ENCODE results near the gene SHISA8. TPM values are rescaled to one million over a fixed set of nuclear protein-coding genes. Genes with fewer than 3 reads are reported as not detected.
A peak's percentile ranks its signal among the peaks of the same experiment; 100 is the strongest.

The SHISA8 gene
- total RNA-seq, 1 experiment from 2014 or later: 2.4 TPM

DNA sequence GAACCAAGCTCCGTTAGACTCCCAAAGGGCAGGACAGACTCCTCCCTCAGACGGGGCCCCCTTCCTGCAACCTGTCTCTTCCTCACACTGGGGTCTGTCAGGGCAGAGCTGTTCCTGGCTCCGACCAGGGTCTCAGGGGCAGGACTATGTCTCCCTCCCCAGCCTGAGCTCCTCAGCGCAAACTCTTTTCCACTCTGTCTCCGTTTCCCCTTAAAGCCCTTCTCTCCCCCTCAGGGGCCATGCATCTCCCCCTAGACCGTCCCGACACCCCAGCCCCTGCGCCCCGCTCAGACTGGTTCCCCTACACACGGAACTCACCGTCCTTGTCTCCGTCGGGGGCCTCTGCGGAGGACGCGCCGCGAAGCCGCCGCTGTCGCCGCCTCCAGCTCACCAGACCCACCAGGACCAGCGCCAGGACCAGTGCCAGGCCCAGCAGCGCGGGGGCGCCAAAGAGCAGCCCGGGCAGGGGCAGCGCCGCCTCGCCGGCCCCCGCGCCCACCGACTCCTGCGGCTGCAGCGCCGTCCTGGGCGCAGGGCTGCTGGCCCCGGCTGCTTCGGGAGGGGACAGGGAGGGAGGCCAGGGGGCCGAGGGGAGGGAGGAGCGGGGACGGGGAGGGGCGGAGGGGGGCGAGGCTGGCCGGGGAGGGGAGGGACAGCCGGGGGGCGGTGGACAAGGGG lies 11.0 kb upstream of the SHISA8 start (continued):
- TF ChIP-seq, protein P1, sequence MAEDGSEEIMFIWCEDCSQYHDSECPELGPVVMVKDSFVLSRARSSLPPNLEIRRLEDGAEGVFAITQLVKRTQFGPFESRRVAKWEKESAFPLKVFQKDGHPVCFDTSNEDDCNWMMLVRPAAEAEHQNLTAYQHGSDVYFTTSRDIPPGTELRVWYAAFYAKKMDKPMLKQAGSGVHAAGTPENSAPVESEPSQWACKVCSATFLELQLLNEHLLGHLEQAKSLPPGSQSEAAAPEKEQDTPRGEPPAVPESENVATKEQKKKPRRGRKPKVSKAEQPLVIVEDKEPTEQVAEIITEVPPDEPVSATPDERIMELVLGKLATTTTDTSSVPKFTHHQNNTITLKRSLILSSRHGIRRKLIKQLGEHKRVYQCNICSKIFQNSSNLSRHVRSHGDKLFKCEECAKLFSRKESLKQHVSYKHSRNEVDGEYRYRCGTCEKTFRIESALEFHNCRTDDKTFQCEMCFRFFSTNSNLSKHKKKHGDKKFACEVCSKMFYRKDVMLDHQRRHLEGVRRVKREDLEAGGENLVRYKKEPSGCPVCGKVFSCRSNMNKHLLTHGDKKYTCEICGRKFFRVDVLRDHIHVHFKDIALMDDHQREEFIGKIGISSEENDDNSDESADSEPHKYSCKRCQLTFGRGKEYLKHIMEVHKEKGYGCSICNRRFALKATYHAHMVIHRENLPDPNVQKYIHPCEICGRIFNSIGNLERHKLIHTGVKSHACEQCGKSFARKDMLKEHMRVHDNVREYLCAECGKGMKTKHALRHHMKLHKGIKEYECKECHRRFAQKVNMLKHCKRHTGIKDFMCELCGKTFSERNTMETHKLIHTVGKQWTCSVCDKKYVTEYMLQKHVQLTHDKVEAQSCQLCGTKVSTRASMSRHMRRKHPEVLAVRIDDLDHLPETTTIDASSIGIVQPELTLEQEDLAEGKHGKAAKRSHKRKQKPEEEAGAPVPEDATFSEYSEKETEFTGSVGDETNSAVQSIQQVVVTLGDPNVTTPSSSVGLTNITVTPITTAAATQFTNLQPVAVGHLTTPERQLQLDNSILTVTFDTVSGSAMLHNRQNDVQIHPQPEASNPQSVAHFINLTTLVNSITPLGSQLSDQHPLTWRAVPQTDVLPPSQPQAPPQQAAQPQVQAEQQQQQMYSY (CRISPR knock-in tag; IDR thresholded peaks at IDR 0.05): no peak
- TF ChIP-seq, protein P2, sequence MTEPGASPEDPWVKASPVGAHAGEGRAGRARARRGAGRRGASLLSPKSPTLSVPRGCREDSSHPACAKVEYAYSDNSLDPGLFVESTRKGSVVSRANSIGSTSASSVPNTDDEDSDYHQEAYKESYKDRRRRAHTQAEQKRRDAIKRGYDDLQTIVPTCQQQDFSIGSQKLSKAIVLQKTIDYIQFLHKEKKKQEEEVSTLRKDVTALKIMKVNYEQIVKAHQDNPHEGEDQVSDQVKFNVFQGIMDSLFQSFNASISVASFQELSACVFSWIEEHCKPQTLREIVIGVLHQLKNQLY (CRISPR knock-in tag; IDR thresholded peaks at IDR 0.05): no peak
- no peak for TF ChIP-seq JUN (CRISPR knock-in tag; IDR thresholded peaks at IDR 0.05)
- no peak for TF ChIP-seq MYBL2 (CRISPR knock-in tag; IDR thresholded peaks at IDR 0.05)
- no peak for TF ChIP-seq GTF2I (CRISPR knock-in tag; conservative IDR thresholded peaks at IDR 0.05)
- peak; percentile 48; the same call in 1 of the 2 replicates for TF ChIP-seq ZNF416 (CRISPR knock-in tag; IDR thresholded peaks at IDR 0.05)
- no peak for TF ChIP-seq CREB1 (CRISPR knock-in tag; IDR thresholded peaks at IDR 0.05)
- no peak for TF ChIP-seq MXD4 (CRISPR knock-in tag; IDR thresholded peaks at IDR 0.05; ENCODE audit: borderline replicate concordance)
- TF ChIP-seq ZNF263 (CRISPR knock-in tag; IDR thresholded peaks at IDR 0.05; ENCODE audit: low read depth): no peak
- no peak for TF ChIP-seq IRF2 (CRISPR knock-in tag; IDR thresholded peaks at IDR 0.05; ENCODE audit: borderline replicate concordance, low read depth)

DNA sequence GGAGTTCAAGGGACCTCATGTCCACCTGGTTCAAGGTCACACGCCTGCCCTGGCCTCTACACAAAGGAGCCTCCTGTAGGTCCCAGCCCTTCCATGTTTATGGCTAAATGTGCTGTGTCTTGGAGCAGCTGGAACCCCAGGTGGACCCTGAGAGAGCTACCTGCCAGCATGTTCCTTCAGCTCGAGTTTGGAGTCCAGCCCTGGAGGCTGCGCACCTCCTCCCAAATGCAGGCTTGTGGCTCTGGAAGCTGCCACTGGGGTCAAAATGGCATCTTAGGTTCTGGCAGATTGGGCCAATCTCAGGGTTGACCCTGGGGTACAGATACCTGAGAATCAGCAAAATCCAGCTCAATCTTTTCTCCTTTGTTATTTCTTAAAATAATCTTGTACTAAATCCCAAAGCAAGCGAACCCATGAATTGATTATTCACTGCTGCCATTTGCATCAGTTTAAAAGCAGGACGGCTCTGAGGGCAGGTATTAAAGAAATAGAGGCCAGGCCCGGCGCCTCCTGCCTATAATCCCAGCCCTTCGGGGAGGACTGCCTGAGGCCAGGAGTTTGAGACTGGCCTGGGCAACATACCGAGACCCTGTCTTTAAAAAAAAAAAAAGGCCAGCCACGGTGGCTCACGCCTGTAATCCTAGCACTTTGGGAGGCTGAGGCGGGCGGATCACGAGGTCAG lies 8.9 kb upstream of the SHISA8 start:
- no peaks in the 10 kb centered on the region for H3K9me3 Mint-ChIP-seq
- CTCF ChIA-PET: interaction anchor here (0.7 to 6.8 kb wide), 5 partner anchors 15 to 227 kb away, joined by 3 to 143 read pairs (median 65); no protein-coding TSS in a partner anchor
- ATAC-seq (no peak), DNase-seq (ENCODE audit: low spot score) (no peak)
- POLR2A ChIA-PET: interaction anchor here (1.1 kb wide), 1 partner anchor 23 kb away, joined by 4 read pairs; the partner anchor contains the start of gene CENPM
- H3K4me1 Mint-ChIP-seq: peaks cover 21% of the 10 kb centered on the region
- H3K27ac Mint-ChIP-seq: no peak overlapping the region
- TF ChIP-seq, protein P3, sequence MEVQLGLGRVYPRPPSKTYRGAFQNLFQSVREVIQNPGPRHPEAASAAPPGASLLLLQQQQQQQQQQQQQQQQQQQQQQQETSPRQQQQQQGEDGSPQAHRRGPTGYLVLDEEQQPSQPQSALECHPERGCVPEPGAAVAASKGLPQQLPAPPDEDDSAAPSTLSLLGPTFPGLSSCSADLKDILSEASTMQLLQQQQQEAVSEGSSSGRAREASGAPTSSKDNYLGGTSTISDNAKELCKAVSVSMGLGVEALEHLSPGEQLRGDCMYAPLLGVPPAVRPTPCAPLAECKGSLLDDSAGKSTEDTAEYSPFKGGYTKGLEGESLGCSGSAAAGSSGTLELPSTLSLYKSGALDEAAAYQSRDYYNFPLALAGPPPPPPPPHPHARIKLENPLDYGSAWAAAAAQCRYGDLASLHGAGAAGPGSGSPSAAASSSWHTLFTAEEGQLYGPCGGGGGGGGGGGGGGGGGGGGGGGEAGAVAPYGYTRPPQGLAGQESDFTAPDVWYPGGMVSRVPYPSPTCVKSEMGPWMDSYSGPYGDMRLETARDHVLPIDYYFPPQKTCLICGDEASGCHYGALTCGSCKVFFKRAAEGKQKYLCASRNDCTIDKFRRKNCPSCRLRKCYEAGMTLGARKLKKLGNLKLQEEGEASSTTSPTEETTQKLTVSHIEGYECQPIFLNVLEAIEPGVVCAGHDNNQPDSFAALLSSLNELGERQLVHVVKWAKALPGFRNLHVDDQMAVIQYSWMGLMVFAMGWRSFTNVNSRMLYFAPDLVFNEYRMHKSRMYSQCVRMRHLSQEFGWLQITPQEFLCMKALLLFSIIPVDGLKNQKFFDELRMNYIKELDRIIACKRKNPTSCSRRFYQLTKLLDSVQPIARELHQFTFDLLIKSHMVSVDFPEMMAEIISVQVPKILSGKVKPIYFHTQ (CRISPR knock-in tag; IDR thresholded peaks at IDR 0.05): no peak
- TF ChIP-seq ESRRA (CRISPR knock-in tag; IDR thresholded peaks at IDR 0.05; ENCODE audit: borderline replicate concordance) (no peak), TEAD1 (CRISPR knock-in tag; IDR thresholded peaks at IDR 0.05) (no peak), ZBTB21 (CRISPR knock-in tag; IDR thresholded peaks at IDR 0.05; ENCODE audit: borderline replicate concordance) (no peak), TCF7 (CRISPR knock-in tag; IDR thresholded peaks at IDR 0.05; ENCODE audit: low read depth) (no peak), NR3C1 (CRISPR knock-in tag; conservative IDR thresholded peaks at IDR 0.05; ENCODE audit: low read depth) (no peak)
- TF ChIP-seq, protein P4, sequence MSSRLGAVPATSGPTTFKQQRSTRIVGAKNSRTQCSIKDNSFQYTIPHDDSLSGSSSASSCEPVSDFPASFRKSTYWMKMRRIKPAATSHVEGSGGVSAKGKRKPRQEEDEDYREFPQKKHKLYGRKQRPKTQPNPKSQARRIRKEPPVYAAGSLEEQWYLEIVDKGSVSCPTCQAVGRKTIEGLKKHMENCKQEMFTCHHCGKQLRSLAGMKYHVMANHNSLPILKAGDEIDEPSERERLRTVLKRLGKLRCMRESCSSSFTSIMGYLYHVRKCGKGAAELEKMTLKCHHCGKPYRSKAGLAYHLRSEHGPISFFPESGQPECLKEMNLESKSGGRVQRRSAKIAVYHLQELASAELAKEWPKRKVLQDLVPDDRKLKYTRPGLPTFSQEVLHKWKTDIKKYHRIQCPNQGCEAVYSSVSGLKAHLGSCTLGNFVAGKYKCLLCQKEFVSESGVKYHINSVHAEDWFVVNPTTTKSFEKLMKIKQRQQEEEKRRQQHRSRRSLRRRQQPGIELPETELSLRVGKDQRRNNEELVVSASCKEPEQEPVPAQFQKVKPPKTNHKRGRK (CRISPR knock-in tag; IDR thresholded peaks at IDR 0.05; ENCODE audit: borderline replicate concordance): no peak
- TF ChIP-seq, protein P5, sequence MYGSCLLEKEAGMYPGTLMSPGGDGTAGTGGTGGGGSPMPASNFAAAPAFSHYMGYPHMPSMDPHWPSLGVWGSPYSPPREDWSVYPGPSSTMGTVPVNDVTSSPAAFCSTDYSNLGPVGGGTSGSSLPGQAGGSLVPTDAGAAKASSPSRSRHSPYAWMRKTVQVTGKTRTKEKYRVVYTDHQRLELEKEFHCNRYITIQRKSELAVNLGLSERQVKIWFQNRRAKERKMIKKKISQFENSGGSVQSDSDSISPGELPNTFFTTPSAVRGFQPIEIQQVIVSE (CRISPR knock-in tag; IDR thresholded peaks at IDR 0.05; ENCODE audit: borderline replicate concordance): no peak
- peaks cover 85% of the 10 kb centered on the region for H3K27me3 Mint-ChIP-seq (ENCODE audit: low read depth)
- H3K36me3 Mint-ChIP-seq: no peaks in the 10 kb centered on the region
- H3K4me3 Mint-ChIP-seq: no peak overlapping the region

All from WTC11 (cell line).